ACHN (cell line): ENCODE measurements around the gene SRSF1.

Source experiments
- DNase-seq: peaks from one replicate; pipeline ENCODE4 v3.0.0-alpha.2; 2015
- in situ Hi-C: cut with HindIII; loops from 2 replicates; pipeline ENCODE4 v1.10.0; 2017; ENCODE audit warnings: low sequenced_read_pairs, low pct_ligation_motif_present, low pct_unique_long_range_greater_than_20kb

Gene SRSF1

GRCh38 chr17:57955183-57955931 is 51.7 kb downstream of the SRSF1 start, which contains the start of gene CUEDC1:
Gene CUEDC1 (minus strand): TSS chr17:57955412. CDS start chr17:57885564, 69,848 bp downstream.
- in situ Hi-C loops: no loop called here
- DNase-seq: peak; percentile 77

- peak; percentile 74 for DNase-seq
- in situ Hi-C loops: no loop called here
These were observed 52.5 kb downstream of the SRSF1 start for GRCh38 chr17:57954397-57955182.

GRCh38 chr17:57953705-57954396 is 53.2 kb downstream of the SRSF1 start:
- in situ Hi-C loops: no loop called here
- DNase-seq: no peak
